Activated CD4-positive, alpha-beta T cell treated with anti-CD3 and anti-CD28 coated beads, Interleukin-2, amount 10 ng/mL, durations not matched to agents 7 days and 5 days (primary cell): ENCODE data around the gene DNAH14. TPM values are rescaled to one million over a fixed set of nuclear protein-coding genes. Genes with fewer than 3 reads are reported as not detected.
"Not testable (repeated sequence)": the region's sequence is repeated elsewhere in the genome, so short reads cannot be mapped to it uniquely, and the experiment has no call there.

Experiments
- CTCF ChIA-PET: fragments of 350-600 bp; sonication (Branson Sonifier 250); formaldehyde crosslinking; loops from one replicate; lab custom pipeline; 2021; ENCODE audit warnings: antibody characterized with exemption; lab: Charles Lee
- POLR2A ChIA-PET: fragments of 350-600 bp; sonication (Branson Sonifier 250); formaldehyde crosslinking; loops from one replicate; lab custom pipeline; 2021; ENCODE audit warnings: antibody characterized with exemption; lab: Charles Lee
- DNase-seq: peaks from one replicate; pipeline ENCODE4 v3.0.0-alpha.2; 2020
- H3K27ac Mint-ChIP-seq: one replicate; pipeline ENCODE4 v1.8.0; 2021; ENCODE audit warnings: mild to moderate bottlenecking, moderate library complexity, mixed read lengths
- H3K27me3 Mint-ChIP-seq: one replicate; pipeline ENCODE4 v1.8.0; 2021; ENCODE audit warnings: mixed read lengths
- H3K36me3 Mint-ChIP-seq: one replicate; pipeline ENCODE4 v1.8.0; 2021; ENCODE audit warnings: low read depth, mixed read lengths
- H3K4me1 Mint-ChIP-seq: one replicate; pipeline ENCODE4 v1.8.0; 2021; ENCODE audit warnings: mixed read lengths
- H3K4me3 Mint-ChIP-seq: one replicate; pipeline ENCODE4 v1.8.0; 2021; ENCODE audit warnings: mild to moderate bottlenecking, moderate library complexity, mixed read lengths
- H3K9me3 Mint-ChIP-seq: one replicate; pipeline ENCODE4 v1.8.0; 2021; ENCODE audit warnings: mixed read lengths
- total RNA-seq, 2 experiments: library from RNA; stranded (reverse); gene quantifications; one replicate each; pipeline ENCODE4 v1.2.3, GENCODE V29; 2021

The DNAH14 gene
- total RNA-seq, 2 experiments from 2014 or later, result 0.40 to 0.82 TPM

DNA sequence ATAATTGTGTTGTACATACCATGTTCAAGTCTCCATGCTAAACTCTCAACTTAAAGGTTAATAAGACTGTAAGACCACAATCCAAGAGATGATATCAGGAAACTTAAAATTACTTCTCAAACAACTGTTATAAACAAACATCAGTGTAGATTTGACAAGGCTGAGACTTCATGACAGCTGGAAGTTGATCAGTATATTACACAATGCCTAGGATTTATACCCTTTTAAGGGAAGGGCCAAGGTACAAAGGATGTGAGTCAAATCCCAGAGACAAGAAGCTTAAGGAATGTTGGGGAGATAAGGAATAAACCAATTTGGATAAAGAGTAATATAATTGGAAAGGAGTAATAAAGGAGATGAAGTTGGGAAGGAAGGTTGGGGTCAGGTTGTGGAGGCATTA lies 399.6 kb downstream of the DNAH14 start:
- ChIA-PET POLR2A (no interaction called here), CTCF (no interaction called here)
- no peak for DNase-seq
- peaks cover 5% of the 10 kb centered on the region for H3K27me3 Mint-ChIP-seq
- no peaks in the 10 kb centered on the region for H3K36me3 Mint-ChIP-seq
- no peaks in the 10 kb centered on the region for H3K4me1 Mint-ChIP-seq
- H3K9me3 Mint-ChIP-seq, result no peaks in the 10 kb centered on the region
- no peak overlapping the region for H3K27ac Mint-ChIP-seq
- H3K4me3 Mint-ChIP-seq, result no peak overlapping the region

DNA sequence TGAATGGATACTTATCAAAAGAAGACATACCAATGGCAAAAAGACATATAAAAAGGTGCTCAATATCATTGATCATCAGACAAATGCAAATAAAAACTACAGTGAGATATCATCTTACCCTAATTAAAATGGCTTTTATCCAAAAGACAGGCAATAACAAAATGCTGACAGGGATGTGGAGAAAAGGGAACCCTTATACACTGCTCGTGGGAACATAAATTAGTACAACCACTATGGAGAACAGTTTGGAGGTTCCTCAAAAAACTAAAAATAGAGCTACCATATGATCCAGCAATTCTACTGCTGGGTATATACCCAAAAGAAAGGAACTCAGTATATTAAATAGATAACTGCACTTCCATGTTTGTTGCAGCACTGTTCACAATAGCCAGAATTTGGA lies 400.5 kb downstream of the DNAH14 start:
- POLR2A ChIA-PET, DNase-seq, CTCF ChIA-PET, H3K36me3 Mint-ChIP-seq, H3K27ac Mint-ChIP-seq, H3K27me3 Mint-ChIP-seq, H3K9me3 Mint-ChIP-seq, H3K4me1 Mint-ChIP-seq, H3K4me3 Mint-ChIP-seq: not testable (repeated sequence)

DNA sequence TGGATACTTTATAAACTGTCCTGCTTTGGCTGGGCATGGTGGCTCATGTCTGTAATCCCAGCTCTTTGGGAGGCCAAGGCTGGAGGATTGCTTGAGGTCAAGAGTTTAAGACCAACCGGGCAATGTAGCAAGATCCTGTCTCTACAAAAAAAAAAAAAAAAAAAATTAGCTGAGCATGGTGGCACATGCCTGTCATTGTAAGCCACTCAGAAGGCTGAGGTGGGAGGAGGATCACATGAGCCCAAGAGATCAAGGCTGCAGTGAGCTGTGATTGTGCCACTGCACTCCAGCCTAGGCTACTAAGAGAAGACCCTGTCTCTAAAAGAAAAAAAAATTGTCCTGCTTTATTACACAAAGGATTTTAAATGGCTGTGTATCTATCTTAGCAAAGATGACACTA lies 403.2 kb downstream of the DNAH14 start:
- Mint-ChIP-seq H3K27me3 (peaks cover 5% of the 10 kb centered on the region), H3K4me3 (no peak overlapping the region), H3K4me1 (no peaks in the 10 kb centered on the region), H3K36me3 (no peaks in the 10 kb centered on the region), H3K27ac (no peak overlapping the region), H3K9me3 (no peaks in the 10 kb centered on the region)
- no peak for DNase-seq
- ChIA-PET CTCF (no interaction called here), POLR2A (no interaction called here)

DNA sequence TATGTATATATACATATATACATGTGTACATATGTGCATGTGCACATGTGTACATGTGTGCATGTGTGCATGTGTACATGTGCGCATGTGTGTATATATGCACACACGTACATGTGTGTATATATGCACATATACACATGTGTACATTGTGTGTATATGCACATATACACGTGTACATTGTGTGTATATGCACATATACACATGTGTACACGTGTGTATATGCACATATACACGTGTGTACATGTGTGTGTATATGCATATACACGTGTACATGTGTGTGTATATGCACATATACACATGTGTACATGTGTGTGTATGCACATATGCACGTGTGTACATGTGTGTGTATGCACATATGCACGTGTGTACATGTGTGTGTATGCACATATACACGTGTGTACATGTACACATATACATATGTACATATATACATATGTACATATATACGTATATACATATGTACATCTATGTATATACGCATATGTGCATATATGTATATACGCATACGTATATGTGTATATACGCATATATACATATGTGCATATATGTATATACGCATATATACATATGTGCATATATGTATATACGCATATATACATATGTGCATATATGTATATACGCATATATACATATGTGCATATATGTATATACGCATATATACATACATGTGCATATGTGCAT lies 405.8 kb downstream of the DNAH14 start:
- H3K27ac Mint-ChIP-seq, H3K4me1 Mint-ChIP-seq, H3K27me3 Mint-ChIP-seq, POLR2A ChIA-PET, H3K36me3 Mint-ChIP-seq, DNase-seq, CTCF ChIA-PET, H3K9me3 Mint-ChIP-seq, H3K4me3 Mint-ChIP-seq: not testable (repeated sequence)

DNA sequence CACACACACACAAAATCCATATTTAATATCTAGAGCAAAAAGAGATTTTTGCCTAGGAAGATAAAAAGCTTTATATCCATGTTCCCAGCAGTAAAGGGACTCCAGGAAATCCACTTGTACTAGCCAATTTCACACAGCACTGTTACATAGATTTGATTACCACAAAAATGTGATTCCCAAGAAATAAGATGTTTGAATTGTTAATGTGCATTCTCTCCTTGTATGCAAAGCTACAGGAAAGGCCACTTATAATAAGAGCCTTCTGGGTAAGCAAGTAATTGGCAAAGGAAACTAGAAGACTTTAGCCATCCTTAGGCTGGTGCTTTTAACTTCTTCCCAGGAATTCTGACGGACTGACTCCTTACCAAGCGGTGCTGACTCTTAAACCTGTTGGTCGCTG lies 409.1 kb downstream of the DNAH14 start:
- CTCF ChIA-PET, result no interaction called here
- Mint-ChIP-seq H3K27me3 (peaks cover 9% of the 10 kb centered on the region), H3K9me3 (no peaks in the 10 kb centered on the region), H3K36me3 (no peaks in the 10 kb centered on the region), H3K27ac (no peak overlapping the region), H3K4me1 (no peaks in the 10 kb centered on the region), H3K4me3 (no peak overlapping the region)
- POLR2A ChIA-PET, result no interaction called here
- no peak for DNase-seq

DNA sequence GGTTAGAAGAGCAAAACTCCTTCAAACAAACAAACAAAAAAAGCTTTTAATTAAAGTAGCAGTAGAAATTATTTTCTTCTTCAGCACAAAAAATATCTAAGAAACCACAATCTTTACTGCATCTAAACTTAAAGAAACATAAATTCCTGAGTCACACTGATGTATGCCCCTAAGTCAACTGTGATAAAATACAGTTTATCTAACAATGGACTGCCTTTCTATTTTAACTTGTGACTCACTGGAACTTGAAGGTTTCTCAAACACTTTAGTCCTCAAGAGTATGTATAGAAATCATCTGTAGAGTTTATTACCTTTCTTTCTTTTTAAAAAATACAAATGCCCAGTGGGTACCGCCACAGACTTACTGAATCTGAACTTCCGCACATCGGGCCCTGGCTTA lies 412.2 kb downstream of the DNAH14 start:
- H3K36me3 Mint-ChIP-seq, result no peaks in the 10 kb centered on the region
- no peak for DNase-seq
- ChIA-PET POLR2A (no interaction called here), CTCF (no interaction called here)
- H3K9me3 Mint-ChIP-seq, result no peaks in the 10 kb centered on the region
- H3K27me3 Mint-ChIP-seq, result peaks cover 14% of the 10 kb centered on the region
- H3K4me3 Mint-ChIP-seq, result no peak overlapping the region
- no peaks in the 10 kb centered on the region for H3K4me1 Mint-ChIP-seq
- no peak overlapping the region for H3K27ac Mint-ChIP-seq

DNA sequence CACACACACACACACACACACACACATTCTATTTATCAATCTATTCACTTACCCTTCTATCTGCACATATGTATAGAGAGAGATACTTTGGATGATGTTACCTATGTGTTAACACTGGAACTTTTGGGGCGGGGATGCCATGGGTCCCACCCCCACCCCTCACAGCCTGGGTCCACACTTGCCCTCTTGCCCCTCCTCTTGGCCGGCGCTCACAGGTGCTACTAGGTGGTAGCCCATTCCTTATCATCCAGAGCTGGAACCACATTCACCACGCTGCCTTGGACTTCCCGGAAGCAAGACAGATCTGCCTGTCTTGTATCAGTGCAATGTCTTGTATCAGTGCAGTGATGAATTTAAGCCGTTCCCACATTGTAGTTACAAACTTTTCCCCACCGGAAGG lies 413.2 kb downstream of the DNAH14 start:
- no peak overlapping the region for H3K27ac Mint-ChIP-seq
- H3K27me3 Mint-ChIP-seq, result peaks cover 20% of the 10 kb centered on the region
- H3K9me3 Mint-ChIP-seq, result no peaks in the 10 kb centered on the region
- ChIA-PET CTCF (no interaction called here), POLR2A (no interaction called here)
- H3K4me3 Mint-ChIP-seq, result no peak overlapping the region
- no peaks in the 10 kb centered on the region for H3K4me1 Mint-ChIP-seq
- DNase-seq, result no peak
- H3K36me3 Mint-ChIP-seq, result no peaks in the 10 kb centered on the region

DNA sequence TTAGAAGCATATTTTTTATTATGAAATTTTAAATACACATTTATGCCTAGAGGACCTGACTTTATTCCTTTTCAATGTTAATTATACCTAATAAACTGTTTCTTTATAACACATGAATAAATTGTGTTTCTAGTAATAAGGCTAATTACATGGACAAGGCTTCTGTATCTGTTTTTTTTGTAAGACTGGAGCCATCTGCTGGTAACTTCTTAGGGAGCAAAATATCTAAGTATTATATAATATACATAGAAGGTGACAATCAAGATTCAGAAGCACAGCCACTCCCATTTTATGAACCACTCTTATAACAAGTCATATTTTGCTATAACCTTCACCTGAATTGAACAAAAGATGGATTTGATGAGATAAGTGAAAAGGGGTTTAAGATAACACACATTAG lies 414.1 kb downstream of the DNAH14 start:
- ChIA-PET POLR2A (no interaction called here), CTCF (no interaction called here)
- peaks cover 3% of the 10 kb centered on the region for H3K9me3 Mint-ChIP-seq
- no peaks in the 10 kb centered on the region for H3K36me3 Mint-ChIP-seq
- no peak overlapping the region for H3K4me3 Mint-ChIP-seq
- H3K27me3 Mint-ChIP-seq, result peaks cover 24% of the 10 kb centered on the region
- no peak overlapping the region for H3K27ac Mint-ChIP-seq
- H3K4me1 Mint-ChIP-seq, result no peaks in the 10 kb centered on the region
- DNase-seq, result no peak

DNA sequence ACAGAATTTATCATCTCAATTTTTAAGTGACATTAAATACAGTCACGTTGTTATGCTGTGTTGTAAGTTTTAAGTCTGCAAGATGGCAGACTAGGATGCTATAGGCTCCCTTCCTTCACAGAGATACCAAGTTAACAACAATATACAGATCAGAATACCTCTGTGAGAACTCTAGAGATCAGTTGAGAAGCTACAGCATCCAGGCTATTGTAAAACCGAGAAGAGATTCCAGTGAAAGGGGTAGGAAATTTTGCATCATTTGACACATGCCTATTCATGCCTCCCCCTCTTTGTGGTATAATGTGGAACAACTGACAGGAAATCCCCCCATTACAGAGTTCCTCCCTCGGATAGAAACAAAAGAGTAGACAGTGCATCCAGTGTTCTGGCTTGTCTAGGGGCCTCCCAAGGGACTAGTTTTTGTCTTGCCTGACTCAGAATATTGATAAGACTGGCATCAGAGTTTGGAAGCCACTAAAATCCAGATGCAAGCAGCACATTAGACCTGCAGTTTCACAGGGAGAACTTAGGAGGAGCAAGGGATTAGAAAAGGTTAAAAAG lies 417.7 kb downstream of the DNAH14 start:
- ChIA-PET POLR2A (no interaction called here), CTCF (no interaction called here)
- H3K4me3 Mint-ChIP-seq, result no peak overlapping the region
- H3K36me3 Mint-ChIP-seq, result no peaks in the 10 kb centered on the region
- no peak for DNase-seq
- H3K4me1 Mint-ChIP-seq, result no peaks in the 10 kb centered on the region
- H3K27me3 Mint-ChIP-seq, result peaks cover 41% of the 10 kb centered on the region
- peaks cover 3% of the 10 kb centered on the region for H3K9me3 Mint-ChIP-seq
- H3K27ac Mint-ChIP-seq, result no peak overlapping the region

DNA sequence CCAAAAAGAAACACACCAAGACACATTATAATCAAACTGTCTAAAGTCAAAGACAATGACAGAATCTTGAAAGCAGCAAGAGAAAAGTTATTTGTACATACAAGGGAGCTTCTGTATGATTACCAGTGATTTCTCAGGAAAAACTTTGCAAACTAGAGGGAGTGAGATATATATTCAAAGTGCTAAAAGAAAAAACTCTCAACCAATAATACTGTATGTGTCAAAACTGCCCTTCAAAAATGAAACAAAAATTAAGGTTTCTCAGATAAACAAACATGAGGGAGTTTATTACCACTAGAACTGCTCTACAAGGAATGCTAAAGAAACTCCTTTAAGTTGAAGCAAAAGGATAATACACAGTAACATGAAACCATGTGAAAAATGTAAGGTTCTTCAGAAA lies 418.9 kb downstream of the DNAH14 start:
- no peak for DNase-seq
- Mint-ChIP-seq H3K36me3 (no peaks in the 10 kb centered on the region), H3K4me1 (no peaks in the 10 kb centered on the region), H3K27me3 (peaks cover 45% of the 10 kb centered on the region), H3K4me3 (no peak overlapping the region), H3K27ac (no peak overlapping the region), H3K9me3 (peaks cover 3% of the 10 kb centered on the region)
- ChIA-PET POLR2A (no interaction called here), CTCF (interaction anchor here (1.2 kb wide), 1 partner anchor 16 kb away, joined by 3 read pairs; no protein-coding TSS in a partner anchor)

DNA sequence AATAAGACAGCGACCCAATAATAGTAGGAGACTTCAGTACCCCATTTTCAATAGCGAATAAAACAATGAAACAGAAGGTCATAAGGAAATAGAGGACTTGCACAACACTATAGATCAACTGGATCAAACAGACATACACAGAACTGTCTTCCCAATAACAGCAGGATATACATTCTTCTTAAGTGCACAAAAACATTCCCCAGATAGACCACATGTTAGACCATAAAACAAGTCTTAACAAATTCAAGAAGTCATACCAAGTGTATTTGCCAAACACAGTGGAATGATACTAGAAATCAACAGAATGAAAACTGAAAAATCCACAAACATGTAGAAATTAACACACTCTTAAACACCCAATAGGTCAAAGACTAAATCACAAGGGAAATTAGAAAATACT lies 420.4 kb downstream of the DNAH14 start:
- peaks cover 3% of the 10 kb centered on the region for H3K9me3 Mint-ChIP-seq
- no peak overlapping the region for H3K4me3 Mint-ChIP-seq
- no peak overlapping the region for H3K27ac Mint-ChIP-seq
- peaks cover 44% of the 10 kb centered on the region for H3K27me3 Mint-ChIP-seq
- ChIA-PET CTCF (no interaction called here), POLR2A (no interaction called here)
- H3K4me1 Mint-ChIP-seq, result no peaks in the 10 kb centered on the region
- no peaks in the 10 kb centered on the region for H3K36me3 Mint-ChIP-seq
- DNase-seq, result no peak

DNA sequence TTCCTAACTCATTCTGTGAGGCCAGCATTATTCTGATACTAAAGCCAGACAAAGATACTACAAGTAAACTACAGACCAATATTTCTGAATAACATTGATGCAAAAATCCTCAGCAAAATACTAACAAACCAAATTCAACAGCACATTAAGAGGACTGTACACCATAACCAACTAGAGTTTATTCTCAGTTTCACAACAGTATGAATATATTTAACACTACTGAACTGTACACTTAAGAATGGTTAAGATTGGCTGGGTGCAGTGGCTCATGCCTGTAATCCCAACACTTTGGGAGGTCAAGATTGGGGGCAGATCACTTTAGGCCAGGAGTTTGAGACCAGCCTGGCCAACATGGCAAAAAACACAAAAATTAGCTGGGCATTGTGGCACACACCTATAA lies 421.4 kb downstream of the DNAH14 start:
- ChIA-PET CTCF (no interaction called here), POLR2A (no interaction called here)
- no peaks in the 10 kb centered on the region for H3K4me1 Mint-ChIP-seq
- H3K9me3 Mint-ChIP-seq, result peaks cover 3% of the 10 kb centered on the region
- H3K27ac Mint-ChIP-seq, result no peak overlapping the region
- H3K4me3 Mint-ChIP-seq, result no peak overlapping the region
- H3K27me3 Mint-ChIP-seq, result peaks cover 45% of the 10 kb centered on the region
- no peaks in the 10 kb centered on the region for H3K36me3 Mint-ChIP-seq
- no peak for DNase-seq

DNA sequence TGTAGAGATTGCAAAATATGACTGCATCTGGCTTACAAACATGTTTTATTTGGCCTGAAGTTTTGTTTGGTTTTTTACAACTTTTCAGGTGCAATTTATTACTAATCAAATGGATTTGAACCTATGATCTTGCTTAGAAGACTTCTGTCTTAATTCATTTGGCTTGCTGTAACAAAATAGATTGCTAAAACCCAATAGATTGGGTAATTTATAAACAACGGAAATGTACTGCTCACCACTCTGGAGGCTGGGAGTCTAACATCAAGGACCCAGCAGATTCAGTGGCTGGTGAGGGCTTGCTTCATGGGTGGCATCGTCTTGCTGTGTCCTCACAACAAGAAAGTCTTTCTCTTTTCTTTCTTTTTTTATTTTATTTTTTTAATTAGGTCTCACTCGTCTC lies 425.4 kb downstream of the DNAH14 start:
- no peak overlapping the region for H3K27ac Mint-ChIP-seq
- CTCF ChIA-PET, result no interaction called here

DNA sequence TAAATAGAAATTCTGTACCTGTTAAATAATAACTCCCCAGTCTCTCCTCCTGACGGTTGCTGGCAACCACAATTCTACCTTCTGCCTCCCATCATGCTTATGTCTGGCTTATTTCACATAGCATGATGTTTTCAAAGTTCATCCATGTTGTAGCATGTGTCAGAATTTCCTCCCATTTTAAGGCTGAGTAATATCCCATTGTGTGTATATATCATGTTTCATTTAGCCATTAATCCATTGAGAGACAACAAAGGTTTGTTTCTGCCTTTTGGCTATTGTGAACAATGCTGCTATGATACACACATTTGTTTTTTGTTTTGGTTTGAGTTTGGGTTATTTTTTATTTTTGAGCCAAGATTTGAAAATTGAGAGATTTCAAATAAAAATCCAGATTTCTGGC lies 426.4 kb downstream of the DNAH14 start:
- CTCF ChIA-PET, result no interaction called here
- H3K4me1 Mint-ChIP-seq, result no peaks in the 10 kb centered on the region
- DNase-seq, result no peak

More for the DNA sequence above, 425.4 kb downstream of the DNAH14 start:
- H3K4me3 Mint-ChIP-seq, result no peak overlapping the region
- POLR2A ChIA-PET, result no interaction called here
- no peaks in the 10 kb centered on the region for H3K9me3 Mint-ChIP-seq
- no peak for DNase-seq
- no peaks in the 10 kb centered on the region for H3K36me3 Mint-ChIP-seq
- no peaks in the 10 kb centered on the region for H3K4me1 Mint-ChIP-seq
- peaks cover 38% of the 10 kb centered on the region for H3K27me3 Mint-ChIP-seq

More for the DNA sequence above, 426.4 kb downstream of the DNAH14 start:
- peaks cover 31% of the 10 kb centered on the region for H3K27me3 Mint-ChIP-seq
- H3K27ac Mint-ChIP-seq, result no peak overlapping the region
- H3K9me3 Mint-ChIP-seq, result no peaks in the 10 kb centered on the region
- no peaks in the 10 kb centered on the region for H3K36me3 Mint-ChIP-seq
- POLR2A ChIA-PET, result no interaction called here
- H3K4me3 Mint-ChIP-seq, result no peak overlapping the region
